ENCODE measurements around the gene RDH14.

The RDH14 gene

GRCh38 chr2:18525852-18526251 lies 34.6 kb downstream of the RDH14 start:
- Histone ChIP-seq H3K9me3 (ENCODE audit: control insufficient read depth, insufficient read depth, low read depth, low read length) (no peaks in the 10 kb centered on the region), H3K4me1 (ENCODE audit: control insufficient read depth, insufficient read depth, low read length) (no peaks in the 10 kb centered on the region), H3K36me3 (ENCODE audit: control insufficient read depth in 2 of 2, insufficient read depth in 1 of 2, low read length in 2 of 2) (no peaks in the 10 kb centered on the region), H3K4me3 (ENCODE audit: low read depth, low read length) (no peak overlapping the region), H3K27ac (ENCODE audit: extremely low read depth, low read depth, low read length) (no peak overlapping the region)
- ChIA-PET POLR2A (no interaction called here), CTCF (no interaction called here)
- TF ChIP-seq ZNF394 (tag by site-specific recombination; IDR thresholded peaks at IDR 0.05; ENCODE audit: borderline replicate concordance): no peak
- TF ChIP-seq ZSCAN16 (tag by site-specific recombination; IDR thresholded peaks at IDR 0.05): no peak
- TF ChIP-seq ZNF155 (tag by site-specific recombination; IDR thresholded peaks at IDR 0.05): no peak
- no peak for TF ChIP-seq PRDM6 (tag by site-specific recombination; IDR thresholded peaks at IDR 0.05)
- no peak for TF ChIP-seq ZNF19 (tag by site-specific recombination; IDR thresholded peaks at IDR 0.05; ENCODE audit: low read depth)

GRCh38 chr2:18525236-18525635 lies 35.2 kb downstream of the RDH14 start:
- Histone ChIP-seq H3K36me3 (ENCODE audit: control insufficient read depth in 2 of 2, insufficient read depth in 1 of 2, low read length in 2 of 2) (no peaks in the 10 kb centered on the region), H3K4me1 (ENCODE audit: control insufficient read depth, insufficient read depth, low read length) (no peaks in the 10 kb centered on the region), H3K4me3 (ENCODE audit: low read depth, low read length) (no peak overlapping the region), H3K27ac (ENCODE audit: extremely low read depth, low read depth, low read length) (no peak overlapping the region), H3K9me3 (ENCODE audit: control insufficient read depth, insufficient read depth, low read depth, low read length) (no peaks in the 10 kb centered on the region)
- TF ChIP-seq HOXA7 (CRISPR knock-in tag; IDR thresholded peaks at IDR 0.05; ENCODE audit: borderline replicate concordance): no peak
- no peak for TF ChIP-seq HOXC10 (CRISPR knock-in tag; IDR thresholded peaks at IDR 0.05)
- TF ChIP-seq ZNF23 (tag by site-specific recombination; IDR thresholded peaks at IDR 0.05; ENCODE audit: borderline replicate concordance): no peak
- no peak for TF ChIP-seq KLF1 (tag by site-specific recombination; IDR thresholded peaks at IDR 0.05)
- no peak for TF ChIP-seq TCF7L2 (IDR thresholded peaks at IDR 0.05; ENCODE audit: borderline replicate concordance, low read depth, low read length)
- no peak for TF ChIP-seq ZNF302 (tag by site-specific recombination; IDR thresholded peaks at IDR 0.05; ENCODE audit: low read depth)
- no peak for TF ChIP-seq ZFP41 (tag by site-specific recombination; IDR thresholded peaks at IDR 0.05; ENCODE audit: borderline replicate concordance)
- ChIA-PET CTCF (interaction anchor here (0.6 kb wide), 1 partner anchor 462 kb away, joined by 3 read pairs; no protein-coding TSS in a partner anchor), POLR2A (no interaction called here)

- Histone ChIP-seq H3K36me3 (ENCODE audit: control insufficient read depth in 2 of 2, insufficient read depth in 1 of 2, low read length in 2 of 2) (no peaks in the 10 kb centered on the region), H3K4me3 (ENCODE audit: low read depth, low read length) (no peak overlapping the region), H3K27ac (ENCODE audit: extremely low read depth, low read depth, low read length) (no peak overlapping the region), H3K4me1 (ENCODE audit: control insufficient read depth, insufficient read depth, low read length) (no peaks in the 10 kb centered on the region), H3K9me3 (ENCODE audit: control insufficient read depth, insufficient read depth, low read depth, low read length) (no peaks in the 10 kb centered on the region)
- POLR2A ChIA-PET: no interaction called here
- TF ChIP-seq ZNF48 (tag by site-specific recombination; IDR thresholded peaks at IDR 0.05) (no peak), ZBTB20 (tag by site-specific recombination; IDR thresholded peaks at IDR 0.05) (no peak), GLI2 (tag by site-specific recombination; IDR thresholded peaks at IDR 0.05; ENCODE audit: borderline replicate concordance, low read depth) (no peak), ZNF791 (tag by site-specific recombination; IDR thresholded peaks at IDR 0.05) (no peak), ZNF610 (tag by site-specific recombination; IDR thresholded peaks at IDR 0.05; ENCODE audit: borderline replicate concordance) (no peak), KLF9 (tag by site-specific recombination; IDR thresholded peaks at IDR 0.05; ENCODE audit: low read depth) (no peak), ZNF416 (tag by site-specific recombination; IDR thresholded peaks at IDR 0.05) (no peak), ZNF585B (tag by site-specific recombination; IDR thresholded peaks at IDR 0.05) (no peak)
- CTCF ChIA-PET: interaction anchor here (0.6 to 1.0 kb wide), 3 partner anchors 48 to 1342 kb away, joined by 3 read pairs; no protein-coding TSS in a partner anchor
Observed at GRCh38 chr2:18522484-18523146, 37.8 kb downstream of the RDH14 start.

Data from HEK293 (cell line).